Lung (tissue), 12 donors: Measurements from ENCODE around the gene NLRP12. TPM values are rescaled to one million over a fixed set of nuclear protein-coding genes. Genes with fewer than 3 reads are reported as not detected.
"Not testable (repeated sequence)": the region's sequence is repeated elsewhere in the genome, so short reads cannot be mapped to it uniquely, and the experiment has no call there.

ENCODE experiments used
- ATAC-seq: fragments of 200-7000 bp; cut with Tn5 transposase; one replicate; pipeline ENCODE4 v1.9.1; 2020; ENCODE audit warnings: moderate number of reproducible peaks; ENCODE audit not compliant: insufficient read depth, low FRiP score
- DNase-seq, 3 donors: peaks; one replicate each; pipeline ENCODE4 v3.0.0-alpha.2; 2013 to 2017
- H3K27ac ChIP-seq, 2 donors: one replicate each; pipeline ENCODE4 v1.5.1; 2013; ENCODE audit warnings: mild to moderate bottlenecking in 2 of 2, moderate library complexity in 2 of 2, control low read depth in 1 of 2, inconsistent platforms in 1 of 2, low read depth in 1 of 2, low read length in 1 of 2
- H3K27me3 ChIP-seq, 3 donors: one replicate each; pipeline ENCODE4 v1.5.1; 2013; ENCODE audit warnings: low read length in 2 of 3; ENCODE audit not compliant: control insufficient read depth in 3 of 3, insufficient read depth in 3 of 3
- H3K36me3 ChIP-seq, 4 donors: one replicate each; pipeline ENCODE4 v1.5.1; 2013; ENCODE audit warnings: low read length in 4 of 4, mild to moderate bottlenecking in 1 of 4, moderate library complexity in 1 of 4; ENCODE audit not compliant: control insufficient read depth in 4 of 4, insufficient read depth in 4 of 4
- H3K4me1 ChIP-seq, 5 donors: one replicate each; pipeline ENCODE4 v1.5.1; 2013; ENCODE audit warnings: low read length in 5 of 5, mild to moderate bottlenecking in 2 of 5, moderate library complexity in 1 of 5; ENCODE audit not compliant: control insufficient read depth in 5 of 5, insufficient read depth in 5 of 5
- H3K4me3 ChIP-seq: one replicate; pipeline ENCODE4 v1.5.1; 2013; ENCODE audit warnings: mild to moderate bottlenecking, control low read depth, moderate library complexity
- H3K9ac ChIP-seq, 2 donors: one replicate each; pipeline ENCODE4 v1.5.1; 2013; ENCODE audit warnings: low read length in 2 of 2, control low read depth in 1 of 2; ENCODE audit not compliant: insufficient read depth in 1 of 2
- H3K9me3 ChIP-seq, 4 donors: one replicate each; pipeline ENCODE4 v1.5.1; 2013; ENCODE audit warnings: low read length in 3 of 4, mild to moderate bottlenecking in 1 of 4, moderate library complexity in 1 of 4; ENCODE audit not compliant: control insufficient read depth in 4 of 4, insufficient read depth in 3 of 4
- CTCF ChIP-seq: IDR thresholded peaks from 2 replicates; pipeline ENCODE4 v1.5.1; 2012; ENCODE audit warnings: mild to moderate bottlenecking; ENCODE audit errors: control extremely low read depth, extremely low read depth
- WGBS, 2 donors: extraction: QIAGEN DNeasy Blood & Tissue Kit; methylation state at CpG; one replicate each; pipeline ENCODE4 v1.1.7; 2013; 5-methylcytosine and 5-hydroxymethylcytosine counted together
- polyA plus RNA-seq, 2 donors: library from polyadenylated mRNA; stranded (reverse); fragments of 200-250 nt; gene quantifications; one replicate each; pipeline ENCODE4 v1.2.1, GENCODE V29; 2013
- total RNA-seq, 2 donors: library from RNA; depleted of rRNA in 1 of 2; stranded (reverse); fragments of >200 nt in 1 of 2; gene quantifications; one replicate each; pipeline ENCODE4 v1.2.1, GENCODE V29; 2014 to 2021
- donor health status: control.
- donor health status: control.
- donor health status: Bipolar disorder and iron deficiency.
- donor health status: healthy.
- donor health status: DM: yes; HTN: yes; CAD: no.

The NLRP12 gene
- total and polyA plus RNA-seq, 4 donors: 1.1 to 11.5 (median 5.8) TPM

GRCh38 chr19:53853707-53854106, 29.6 kb upstream of the NLRP12 start:
- WGBS, 2 donors: 63 to 67% methylated on average over 2 of the region's 2 CpGs
- peaks cover 0 to 9% (median 0%) of the 10 kb centered on the region in 5 donors for H3K4me1 ChIP-seq
- no peak for TF ChIP-seq CTCF
- H3K27ac ChIP-seq: no peak overlapping the region
- no peaks in the 10 kb centered on the region for H3K27me3 ChIP-seq
- DNase-seq (no peak), ATAC-seq (no peak)
- no peaks in the 10 kb centered on the region for H3K9me3 ChIP-seq
- H3K36me3 ChIP-seq: peaks cover 0 to 2% (median 0%) of the 10 kb centered on the region in 4 donors
- no peak overlapping the region for H3K4me3 ChIP-seq
- no peak overlapping the region for H3K9ac ChIP-seq

- 26 to 35% methylated on average over 11 of the region's 11 CpGs for WGBS, 2 donors
- DNase-seq (peak in 2 of 3 donors; percentile 33 to 57), ATAC-seq (peak; percentile 44)
- peaks cover 0 to under 1% (median 0%) of the 10 kb centered on the region in 4 donors for H3K36me3 ChIP-seq
- no peak for TF ChIP-seq CTCF
- H3K27ac ChIP-seq: peak overlapping the region in 1 of 2 donors; percentile 53
- H3K27me3 ChIP-seq: no peaks in the 10 kb centered on the region
- H3K4me3 ChIP-seq: no peak overlapping the region
- peaks cover 0 to 9% (median 3%) of the 10 kb centered on the region in 5 donors for H3K4me1 ChIP-seq
- H3K9ac ChIP-seq: peak overlapping the region in 1 of 2 donors; percentile 42
- H3K9me3 ChIP-seq: no peaks in the 10 kb centered on the region
Measured at GRCh38 chr19:53849237-53849676, 25.1 kb upstream of the NLRP12 start.

- no peak overlapping the region for H3K9ac ChIP-seq
- TF ChIP-seq CTCF: no peak
- no peaks in the 10 kb centered on the region for H3K27me3 ChIP-seq
- no peaks in the 10 kb centered on the region for H3K9me3 ChIP-seq
- no peak for DNase-seq
- no peak overlapping the region for H3K4me3 ChIP-seq
- WGBS, 2 donors: 53 to 75% methylated on average over 8 of the region's 8 CpGs
- no peak overlapping the region for H3K27ac ChIP-seq
- peaks cover 0 to 9% (median 3%) of the 10 kb centered on the region in 5 donors for H3K4me1 ChIP-seq
- H3K36me3 ChIP-seq: no peaks in the 10 kb centered on the region
- ATAC-seq: no peak
Measured at GRCh38 chr19:53847555-53847954, 23.4 kb upstream of the NLRP12 start.

GRCh38 chr19:53844849-53845246, 20.7 kb upstream of the NLRP12 start:
- no peak overlapping the region for H3K27ac ChIP-seq
- no peaks in the 10 kb centered on the region for H3K27me3 ChIP-seq
- no peaks in the 10 kb centered on the region for H3K36me3 ChIP-seq
- no peak overlapping the region for H3K4me3 ChIP-seq
- no peaks in the 10 kb centered on the region for H3K9me3 ChIP-seq
- DNase-seq: no peak
- TF ChIP-seq CTCF: no peak
- peaks cover 0 to 4% (median 3%) of the 10 kb centered on the region in 5 donors for H3K4me1 ChIP-seq
- H3K9ac ChIP-seq: no peak overlapping the region
- no peak for ATAC-seq
- WGBS, 2 donors: 61 to 73% methylated on average over 9 of the region's 9 CpGs

GRCh38 chr19:53840914-53841313, 16.8 kb upstream of the NLRP12 start:
- not testable (repeated sequence) for ATAC-seq, H3K27ac ChIP-seq, H3K4me1 ChIP-seq, H3K9ac ChIP-seq, H3K9me3 ChIP-seq, H3K4me3 ChIP-seq, DNase-seq, H3K27me3 ChIP-seq, H3K36me3 ChIP-seq
- WGBS, 2 donors: 66 to 68% methylated on average over 4 of the region's 4 CpGs

GRCh38 chr19:53840241-53840640, 16.1 kb upstream of the NLRP12 start:
- H3K9ac ChIP-seq: not testable (repeated sequence)

More at GRCh38 chr19:53840241-53840640, 16.1 kb upstream of the NLRP12 start:
- 93 to 95% methylated on average over 12 of the region's 12 CpGs for WGBS, 2 donors
- not testable (repeated sequence) for H3K9me3 ChIP-seq, H3K27ac ChIP-seq, H3K27me3 ChIP-seq, H3K4me3 ChIP-seq, ATAC-seq, H3K4me1 ChIP-seq, H3K36me3 ChIP-seq, DNase-seq
